GM12864 (cell line): ENCODE data around the gene MAVS.

Source experiments
- DNase-seq: peaks from one replicate; pipeline ENCODE4 v3.0.0-alpha.2; 2011; ENCODE audit warnings: low read depth
- H3K4me3 ChIP-seq: 2 replicates; pipeline ENCODE4 v1.5.1; 2011; ENCODE audit warnings: mild to moderate bottlenecking, low read depth, low read length, control low read depth
- TF ChIP-seq, protein P1 (sequence below): IDR thresholded peaks from 2 replicates; pipeline ENCODE4 v1.5.1; 2011; ENCODE audit warnings: low read depth, mild to moderate bottlenecking, moderate library complexity, low read length, control low read depth, inconsistent platforms; ENCODE audit errors: missing control alignments

The MAVS gene

GRCh38 chr20:3808544-3808943, 38.1 kb upstream of the MAVS start:
- no peak overlapping the region for H3K4me3 ChIP-seq
- DNase-seq = no peak
- TF ChIP-seq, protein P1, sequence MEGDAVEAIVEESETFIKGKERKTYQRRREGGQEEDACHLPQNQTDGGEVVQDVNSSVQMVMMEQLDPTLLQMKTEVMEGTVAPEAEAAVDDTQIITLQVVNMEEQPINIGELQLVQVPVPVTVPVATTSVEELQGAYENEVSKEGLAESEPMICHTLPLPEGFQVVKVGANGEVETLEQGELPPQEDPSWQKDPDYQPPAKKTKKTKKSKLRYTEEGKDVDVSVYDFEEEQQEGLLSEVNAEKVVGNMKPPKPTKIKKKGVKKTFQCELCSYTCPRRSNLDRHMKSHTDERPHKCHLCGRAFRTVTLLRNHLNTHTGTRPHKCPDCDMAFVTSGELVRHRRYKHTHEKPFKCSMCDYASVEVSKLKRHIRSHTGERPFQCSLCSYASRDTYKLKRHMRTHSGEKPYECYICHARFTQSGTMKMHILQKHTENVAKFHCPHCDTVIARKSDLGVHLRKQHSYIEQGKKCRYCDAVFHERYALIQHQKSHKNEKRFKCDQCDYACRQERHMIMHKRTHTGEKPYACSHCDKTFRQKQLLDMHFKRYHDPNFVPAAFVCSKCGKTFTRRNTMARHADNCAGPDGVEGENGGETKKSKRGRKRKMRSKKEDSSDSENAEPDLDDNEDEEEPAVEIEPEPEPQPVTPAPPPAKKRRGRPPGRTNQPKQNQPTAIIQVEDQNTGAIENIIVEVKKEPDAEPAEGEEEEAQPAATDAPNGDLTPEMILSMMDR = no peak

- DNase-seq = no peak
- TF ChIP-seq, protein P1 = no peak
- H3K4me3 ChIP-seq = no peak overlapping the region
Measured at GRCh38 chr20:3811467-3812258, 35.0 kb upstream of the MAVS start.

- TF ChIP-seq, protein P1 = no peak
- no peak for DNase-seq
- H3K4me3 ChIP-seq = no peak overlapping the region
Measured at GRCh38 chr20:3812259-3812681, 34.4 kb upstream of the MAVS start.

- no peak overlapping the region for H3K4me3 ChIP-seq
- DNase-seq = no peak
- TF ChIP-seq, protein P1 = no peak
Measured at GRCh38 chr20:3812975-3813847, 33.4 kb upstream of the MAVS start.

DNA sequence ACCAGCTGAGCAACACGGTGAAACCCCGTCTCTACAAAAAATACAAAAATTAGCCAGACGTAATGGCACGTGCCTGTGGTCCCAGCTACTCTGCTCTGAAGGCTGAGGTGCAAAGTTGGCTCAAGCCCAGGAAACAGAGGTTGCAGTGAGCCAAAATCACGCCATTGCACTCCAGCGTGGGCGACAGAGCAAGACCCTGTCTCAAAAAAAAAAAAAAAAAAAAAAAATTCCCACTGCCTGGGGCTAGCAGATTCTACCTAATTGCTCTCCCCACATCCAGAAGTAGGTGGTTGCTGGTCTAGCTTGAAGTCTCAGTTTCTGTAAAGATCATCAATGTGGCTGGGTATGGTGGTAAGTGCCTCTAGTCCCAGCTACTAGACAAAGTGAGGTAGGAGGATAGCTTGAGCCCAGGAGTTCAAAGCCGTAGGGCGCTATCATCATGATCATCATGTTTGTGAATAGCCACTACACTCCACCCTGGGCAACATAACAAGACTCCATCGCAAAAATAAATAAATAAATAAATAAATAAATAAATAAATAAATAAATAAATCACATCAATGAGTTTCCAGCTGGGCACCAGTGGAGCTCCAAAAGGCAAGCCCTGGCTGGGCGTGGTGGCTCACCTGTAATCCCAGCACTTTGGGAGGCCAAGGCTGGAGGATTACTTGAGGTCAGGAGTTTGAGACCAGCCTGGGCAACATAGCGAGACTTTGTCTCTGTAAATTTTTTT, 32.6 kb upstream of the MAVS start:
- no peak for DNase-seq
- TF ChIP-seq, protein P1 = no peak
- H3K4me3 ChIP-seq = no peak overlapping the region

- DNase-seq = no peak
- TF ChIP-seq, protein P1 = no peak
Measured at GRCh38 chr20:3814928-3815495, 31.6 kb upstream of the MAVS start.

More at GRCh38 chr20:3814928-3815495, 31.6 kb upstream of the MAVS start:
- no peak overlapping the region for H3K4me3 ChIP-seq
